A549 (cell line): ENCODE results near the gene LRIG3.

ENCODE experiments used
- CTCF ChIP-seq: fragments of >200 bp; sonication (Bioruptor Twin); formaldehyde crosslinking; IDR thresholded peaks from 3 replicates; pipeline ENCODE4 v1.5.1; 2016
- HEYL ChIP-seq: fragments of 250-450 bp; sonication (Bioruptor Pico); IDR thresholded peaks from 2 replicates; pipeline ENCODE4 v1.8.0; 2021; ENCODE audit warnings: mild to moderate bottlenecking, moderate library complexity
- HOXB13 ChIP-seq: fragments of 250-450 bp; sonication (Bioruptor Pico); IDR thresholded peaks from 2 replicates; pipeline ENCODE4 v1.5.0; 2020; ENCODE audit warnings: low read depth, mild to moderate bottlenecking, moderate library complexity
- KDM5A ChIP-seq: fragments of 200-600 bp; sonication (generic); IDR thresholded peaks from 2 replicates; pipeline ENCODE4 v1.6.1; 2016; ENCODE audit warnings: antibody characterized with exemption, mild to moderate bottlenecking
- POLR2A ChIP-seq: IDR thresholded peaks from 2 replicates; pipeline ENCODE4 v1.6.1; 2012; ENCODE audit warnings: mild to moderate bottlenecking, low read length

DNA sequence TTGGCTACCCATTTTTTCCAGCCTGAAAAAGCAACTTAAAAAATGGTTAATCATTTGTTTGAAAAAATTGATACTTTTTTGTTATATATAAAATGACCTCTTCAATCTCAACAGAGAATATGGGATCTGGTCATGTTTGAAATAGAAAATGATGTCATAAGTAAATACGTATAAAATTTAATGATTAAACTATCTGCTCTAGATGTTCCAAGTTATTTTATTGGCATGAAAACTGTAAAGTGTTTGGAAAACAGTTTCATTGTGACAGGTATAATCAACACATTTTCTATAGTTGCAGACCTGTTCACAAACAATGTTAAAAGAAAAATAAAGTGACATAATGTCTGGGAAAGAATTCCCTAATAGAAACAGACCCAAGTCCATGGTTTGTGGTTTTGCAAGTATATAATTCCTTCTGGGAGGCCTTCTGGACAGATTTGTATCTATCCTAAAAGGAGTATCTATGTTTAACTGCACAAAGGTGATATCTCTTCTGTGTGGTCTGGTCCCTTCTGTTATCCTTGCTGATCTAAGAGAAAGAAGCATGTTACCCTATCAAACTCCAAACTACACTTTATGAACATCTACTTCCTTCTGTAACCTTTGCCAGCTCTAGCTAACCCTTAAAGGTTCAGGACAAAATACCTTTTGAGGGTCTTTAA lies 39.5 kb upstream of the LRIG3 start:
- TF ChIP-seq KDM5A (no peak), CTCF (no peak), HEYL (CRISPR knock-in tag) (no peak), POLR2A (no peak), HOXB13 (CRISPR knock-in tag) (no peak)
